Renal cortical epithelial cell (primary cell): ENCODE data around the gene PPP1R15A. TPM values are rescaled to one million over a fixed set of nuclear protein-coding genes. Genes with fewer than 3 reads are reported as not detected.
"Not testable (repeated sequence)": the region's sequence is repeated elsewhere in the genome, so short reads cannot be mapped to it uniquely, and the experiment has no call there.

Source experiments
- DNase-seq: peaks from one replicate; pipeline ENCODE4 v3.0.0-alpha.2; 2011; ENCODE audit warnings: low read depth
- total RNA-seq: library from RNA; depleted of rRNA; stranded (reverse); fragments of >200 nt; gene quantifications from 2 replicates; pipeline ENCODE4 v1.2.3, GENCODE V29; 2014

The PPP1R15A gene
- 28.1 and 29.9 TPM in 2 replicates for total RNA-seq

- peak; percentile 96 for DNase-seq
These were observed at the start of gene PPP1R15A for GRCh38 chr19:48872182-48872883. Gene PPP1R15A, plus strand, starts transcription at chr19:48872421. Its CDS starts 813 bp downstream, at chr19:48873234.

- no peak for DNase-seq
These were observed 49.7 kb upstream of the PPP1R15A start for GRCh38 chr19:48822514-48822913.

GRCh38 chr19:48826606-48827020 lies 45.6 kb upstream of the PPP1R15A start:
- no peak for DNase-seq

- no peak for DNase-seq
These were observed 42.1 kb upstream of the PPP1R15A start for GRCh38 chr19:48830088-48830487.

GRCh38 chr19:48830965-48831364 lies 41.3 kb upstream of the PPP1R15A start:
- DNase-seq = no peak

- DNase-seq = no peak
These were observed 39.2 kb upstream of the PPP1R15A start for GRCh38 chr19:48833049-48833448.

- DNase-seq = no peak
These were observed 38.2 kb upstream of the PPP1R15A start for GRCh38 chr19:48833977-48834376.

GRCh38 chr19:48835734-48836088 lies 36.5 kb upstream of the PPP1R15A start:
- peak; percentile 77 for DNase-seq

- DNase-seq = no peak
These were observed 35.9 kb upstream of the PPP1R15A start, which contains the start of gene HSD17B14 for GRCh38 chr19:48836089-48837017. Gene HSD17B14, minus strand, starts transcription at chr19:48836491. Its CDS starts 80 bp downstream, at chr19:48836411.

GRCh38 chr19:48837051-48837524 lies 35.1 kb upstream of the PPP1R15A start:
- DNase-seq = peak; percentile 40

GRCh38 chr19:48837687-48838086 lies 34.5 kb upstream of the PPP1R15A start:
- no peak for DNase-seq

GRCh38 chr19:48841047-48841446 lies 31.2 kb upstream of the PPP1R15A start:
- no peak for DNase-seq

- no peak for DNase-seq
These were observed 30.6 kb upstream of the PPP1R15A start for GRCh38 chr19:48841571-48841970.

GRCh38 chr19:48842789-48843162 lies 29.4 kb upstream of the PPP1R15A start:
- peak; percentile 42 for DNase-seq

- DNase-seq = peak; percentile 47
These were observed 27.7 kb upstream of the PPP1R15A start for GRCh38 chr19:48844472-48844871.

GRCh38 chr19:48845384-48845783 lies 26.8 kb upstream of the PPP1R15A start:
- no peak for DNase-seq

GRCh38 chr19:48846659-48847058 lies 25.6 kb upstream of the PPP1R15A start:
- not testable (repeated sequence) for DNase-seq

GRCh38 chr19:48852292-48852691 lies 19.9 kb upstream of the PPP1R15A start:
- no peak for DNase-seq

- DNase-seq = no peak
These were observed 18.7 kb upstream of the PPP1R15A start for GRCh38 chr19:48853483-48853882.

GRCh38 chr19:48854103-48854502 lies 18.1 kb upstream of the PPP1R15A start:
- no peak for DNase-seq

- no peak for DNase-seq
These were observed 15.3 kb upstream of the PPP1R15A start for GRCh38 chr19:48856921-48857320.

- DNase-seq = no peak
These were observed 13.1 kb upstream of the PPP1R15A start for GRCh38 chr19:48858984-48859710.
